Neural cell (in vitro differentiated cells): ENCODE measurements around the gene CCNJL.

ENCODE experiments used
- EP300 ChIP-seq: fragments of 450-650 bp; conservative IDR thresholded peaks from 2 replicates; pipeline ENCODE4 v1.6.1; 2014; ENCODE audit warnings: antibody characterized with exemption, mild to moderate bottlenecking, moderate library complexity; ENCODE audit not compliant: poor library complexity, severe bottlenecking
- EZH2 ChIP-seq: fragments of 200-600, 300-800 bp; shearing (Covaris generic), sonication (generic); IDR thresholded peaks from 2 replicates; pipeline ENCODE4 v1.6.1; 2014; ENCODE audit warnings: antibody characterized with exemption, low read length, borderline replicate concordance, mild to moderate bottlenecking; ENCODE audit not compliant: insufficient read depth, poor library complexity, severe bottlenecking
- TAF1 ChIP-seq: IDR thresholded peaks from 2 replicates; pipeline ENCODE4 v1.6.1; 2012; ENCODE audit warnings: low read depth
- TF ChIP-seq, protein P1 (sequence below): fragments of 450-650 bp; IDR thresholded peaks from 2 replicates; pipeline ENCODE4 v1.5.1; 2014; ENCODE audit warnings: antibody characterized with exemption, mild to moderate bottlenecking, moderate library complexity; ENCODE audit not compliant: poor library complexity, severe bottlenecking

DNA sequence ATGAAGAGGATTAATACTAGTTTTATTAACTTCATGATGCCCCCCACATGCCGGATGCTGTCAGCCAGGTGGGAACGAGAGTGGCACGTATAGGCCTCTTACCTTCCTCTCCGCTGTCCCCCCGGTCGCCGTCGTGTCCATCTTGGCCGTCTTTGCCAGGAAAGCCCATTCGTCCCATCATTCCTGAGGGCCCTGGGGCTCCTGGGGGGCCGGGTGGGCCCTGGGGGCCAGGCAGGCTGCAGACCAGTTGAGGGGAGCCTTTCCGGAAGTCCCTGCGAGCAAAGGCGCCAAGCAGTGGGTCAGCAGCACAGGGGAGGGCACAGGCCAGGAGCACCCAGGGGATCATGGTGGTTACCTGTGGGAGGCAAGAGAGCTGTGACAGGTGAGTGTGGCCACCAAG is 42.3 kb upstream of the CCNJL start:
- TF ChIP-seq, protein P1, sequence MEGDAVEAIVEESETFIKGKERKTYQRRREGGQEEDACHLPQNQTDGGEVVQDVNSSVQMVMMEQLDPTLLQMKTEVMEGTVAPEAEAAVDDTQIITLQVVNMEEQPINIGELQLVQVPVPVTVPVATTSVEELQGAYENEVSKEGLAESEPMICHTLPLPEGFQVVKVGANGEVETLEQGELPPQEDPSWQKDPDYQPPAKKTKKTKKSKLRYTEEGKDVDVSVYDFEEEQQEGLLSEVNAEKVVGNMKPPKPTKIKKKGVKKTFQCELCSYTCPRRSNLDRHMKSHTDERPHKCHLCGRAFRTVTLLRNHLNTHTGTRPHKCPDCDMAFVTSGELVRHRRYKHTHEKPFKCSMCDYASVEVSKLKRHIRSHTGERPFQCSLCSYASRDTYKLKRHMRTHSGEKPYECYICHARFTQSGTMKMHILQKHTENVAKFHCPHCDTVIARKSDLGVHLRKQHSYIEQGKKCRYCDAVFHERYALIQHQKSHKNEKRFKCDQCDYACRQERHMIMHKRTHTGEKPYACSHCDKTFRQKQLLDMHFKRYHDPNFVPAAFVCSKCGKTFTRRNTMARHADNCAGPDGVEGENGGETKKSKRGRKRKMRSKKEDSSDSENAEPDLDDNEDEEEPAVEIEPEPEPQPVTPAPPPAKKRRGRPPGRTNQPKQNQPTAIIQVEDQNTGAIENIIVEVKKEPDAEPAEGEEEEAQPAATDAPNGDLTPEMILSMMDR, result no peak
- no peak for TF ChIP-seq EP300
- TF ChIP-seq EZH2, result no peak
- no peak for TF ChIP-seq TAF1
